Keratinocyte (primary cell): ENCODE results near the gene CHFR. TPM values are rescaled to one million over a fixed set of nuclear protein-coding genes. Genes with fewer than 3 reads are reported as not detected.

Experiments used
- DNase-seq: peaks from one replicate; pipeline ENCODE4 v3.0.0-alpha.2; 2011; ENCODE audit warnings: low read depth, missing footprints, low spot score
- FAIRE-seq: peaks from 2 replicates; lab custom pipeline; 2011; peaks lifted over from hg19 to GRCh38; lab: Jason Lieb, UNC
- H2AFZ ChIP-seq: 2 replicates; pipeline ENCODE4 v1.6.0; 2012; ENCODE audit warnings: low read length, control low read depth, inconsistent platforms; ENCODE audit not compliant: control insufficient read depth
- H3K27ac ChIP-seq: 2 replicates; pipeline ENCODE4 v1.5.1; 2011; ENCODE audit warnings: low read length; ENCODE audit not compliant: control insufficient read depth, insufficient read depth
- H3K27me3 ChIP-seq: 3 replicates; pipeline ENCODE4 v1.6.0; 2011; ENCODE audit warnings: low read length; ENCODE audit not compliant: control insufficient read depth, insufficient read depth; ENCODE audit errors: extremely low read depth
- H3K36me3 ChIP-seq, 2 experiments: 2 replicates in 1 of 2; 3 replicates in 1 of 2; pipeline ENCODE4 v1.5.1; 2011; ENCODE audit warnings: low read length in 2 of 2, mild to moderate bottlenecking in 1 of 2; ENCODE audit not compliant: control insufficient read depth in 2 of 2, insufficient read depth in 2 of 2; ENCODE audit errors: extremely low read depth in 1 of 2
- H3K4me1 ChIP-seq: 3 replicates; pipeline ENCODE4 v1.5.1; 2011; ENCODE audit warnings: low read length; ENCODE audit not compliant: control insufficient read depth, insufficient read depth; ENCODE audit errors: extremely low read depth
- H3K4me2 ChIP-seq: 3 replicates; pipeline ENCODE4 v1.6.0; 2011; ENCODE audit warnings: low read depth, low read length; ENCODE audit not compliant: control insufficient read depth, insufficient read depth; ENCODE audit errors: extremely low read depth
- H3K4me3 ChIP-seq, 3 experiments: fragments of 200-600 bp in 1 of 3; sonication (generic) in 1 of 3; 2 replicates in 2 of 3; 3 replicates in 1 of 3; pipeline ENCODE4 v1.5.1; 2011 to 2016; ENCODE audit warnings: low read length in 3 of 3, mild to moderate bottlenecking in 3 of 3, control low read depth in 2 of 3, inconsistent platforms in 1 of 3, low read depth in 1 of 3, mixed read lengths in 1 of 3, mixed run types in 1 of 3, moderate library complexity in 1 of 3; ENCODE audit not compliant: control insufficient read depth in 2 of 3, insufficient read depth in 2 of 3; ENCODE audit errors: extremely low read depth in 1 of 3
- H3K79me2 ChIP-seq: 2 replicates; pipeline ENCODE4 v1.6.0; 2012; ENCODE audit warnings: low read length; ENCODE audit not compliant: control insufficient read depth, insufficient read depth
- H3K9ac ChIP-seq: 3 replicates; pipeline ENCODE4 v1.6.0; 2011; ENCODE audit warnings: low read length; ENCODE audit not compliant: control insufficient read depth, insufficient read depth; ENCODE audit errors: extremely low read depth
- H3K9me1 ChIP-seq: 3 replicates; pipeline ENCODE4 v1.6.0; 2011; ENCODE audit warnings: low read length; ENCODE audit not compliant: control insufficient read depth, insufficient read depth; ENCODE audit errors: extremely low read depth
- H3K9me3 ChIP-seq: 2 replicates; pipeline ENCODE4 v1.5.1; 2012; ENCODE audit warnings: low read depth, low read length; ENCODE audit not compliant: control insufficient read depth
- H4K20me1 ChIP-seq: 3 replicates; pipeline ENCODE4 v1.6.0; 2011; ENCODE audit warnings: low read length; ENCODE audit not compliant: control insufficient read depth, insufficient read depth; ENCODE audit errors: extremely low read depth
- CTCF ChIP-seq, 3 experiments: IDR thresholded peaks in 1 of 3; conservative IDR thresholded peaks in 1 of 3; optimal IDR thresholded peaks in 1 of 3; 2 replicates in 2 of 3; 3 replicates in 1 of 3; pipeline versions ENCODE3 to v1.5.1; 2011; ENCODE audit warnings: low read length in 3 of 3, mild to moderate bottlenecking in 3 of 3, moderate library complexity in 2 of 3, control low read depth in 1 of 3, inconsistent platforms in 1 of 3; ENCODE audit not compliant: insufficient read depth in 2 of 3; ENCODE audit errors: extremely low read depth in 1 of 3
- EZH2 ChIP-seq: IDR thresholded peaks from one replicate; pipeline ENCODE4 v1.6.1; 2012; ENCODE audit warnings: inconsistent platforms, mild to moderate bottlenecking, low read length, moderate library complexity
- dilution Hi-C: fragments of 300-500 bp; cut with MboI; formaldehyde crosslinking; loops from one replicate; pipeline ENCODE4 v1.7.0; 2020; ENCODE audit warnings: low sequenced_read_pairs; ENCODE audit not compliant: extremely low pct_ligation_motif_present
- polyA plus RNA-seq, 5 experiments: library from polyadenylated mRNA; depleted of rRNA in 3 of 5; stranded (reverse) in 3 of 5; stranded (forward) in 1 of 5; unstranded in 1 of 5; fragments of >200 nt; gene quantifications; 1 replicate in 1 of 5; 2 replicates in 3 of 5; 3 replicates in 1 of 5; pipeline versions ENCODE4 v1.2.1 to v1.2.3, GENCODE V29; 2011 to 2012; ENCODE audit warnings: missing spikeins in 2 of 5, low read depth in 1 of 5, low replicate concordance in 1 of 5

Gene CHFR
- polyA plus RNA-seq, 1 donor (not counting 4 experiments of a cell fraction or from before 2014, with no cell fraction given) = 35.8 TPM

GRCh38 chr12:132840536-132840935 lies 46.9 kb downstream of the CHFR start:
- H3K36me3 ChIP-seq = peaks cover 19 to 30% of the 10 kb centered on the region in 2 experiments
- H2AFZ ChIP-seq = no peak overlapping the region
- H3K27ac ChIP-seq = no peak overlapping the region
- H3K27me3 ChIP-seq = no peaks in the 10 kb centered on the region
- H4K20me1 ChIP-seq = peaks cover 5% of the 10 kb centered on the region
- no peak for DNase-seq
- no peaks in the 10 kb centered on the region for H3K79me2 ChIP-seq
- FAIRE-seq = no peak
- TF ChIP-seq CTCF (optimal IDR thresholded peaks at IDR 0.05 in 1 of 3, IDR thresholded peaks at IDR 0.05 in 1 of 3, conservative IDR thresholded peaks at IDR 0.05 in 1 of 3; ENCODE audit: extremely low read depth in 1 of 3, insufficient read depth in 2 of 3, low read length in 3 of 3) (no peak), EZH2 (no peak)
- no peak overlapping the region for H3K4me2 ChIP-seq
- H3K9me1 ChIP-seq = no peaks in the 10 kb centered on the region
- H3K9me3 ChIP-seq = no peaks in the 10 kb centered on the region
- dilution Hi-C loops = no loop called here
- H3K9ac ChIP-seq = no peak overlapping the region
- no peaks in the 10 kb centered on the region for H3K4me1 ChIP-seq
- no peak overlapping the region for H3K4me3 ChIP-seq

GRCh38 chr12:132839558-132840235 lies 47.7 kb downstream of the CHFR start:
- Histone ChIP-seq H3K4me2 (no peak overlapping the region), H3K36me3 (peaks cover 18 to 30% of the 10 kb centered on the region in 2 experiments), H2AFZ (no peak overlapping the region), H3K4me3 (no peak overlapping the region), H3K27me3 (no peaks in the 10 kb centered on the region), H3K9me1 (no peaks in the 10 kb centered on the region), H3K9ac (no peak overlapping the region), H4K20me1 (peaks cover 5% of the 10 kb centered on the region), H3K4me1 (no peaks in the 10 kb centered on the region), H3K9me3 (no peaks in the 10 kb centered on the region), H3K27ac (no peak overlapping the region), H3K79me2 (no peaks in the 10 kb centered on the region)
- TF ChIP-seq CTCF (optimal IDR thresholded peaks at IDR 0.05 in 1 of 3, IDR thresholded peaks at IDR 0.05 in 1 of 3, conservative IDR thresholded peaks at IDR 0.05 in 1 of 3; ENCODE audit: extremely low read depth in 1 of 3, insufficient read depth in 2 of 3, low read length in 3 of 3) = no peak
- no peak for TF ChIP-seq EZH2
- DNase-seq (no peak), FAIRE-seq (no peak)
- dilution Hi-C loops = no loop called here
